Measurements from ENCODE around the gene EPM2A.

The EPM2A gene

GRCh38 chr6:145728444-145729385 lies 6.6 kb downstream of the EPM2A start:
- H3K27ac ChIP-seq (ENCODE audit: low read length), result no peak overlapping the region

GRCh38 chr6:145727817-145728388 lies 7.4 kb downstream of the EPM2A start:
- H3K27ac ChIP-seq (ENCODE audit: low read length), result no peak overlapping the region
- no peaks in the 10 kb centered on the region for H3K9me3 ChIP-seq (ENCODE audit: control insufficient read depth, low read depth, low read length)
- no peaks in the 10 kb centered on the region for H3K36me3 ChIP-seq (ENCODE audit: control insufficient read depth, low read depth, low read length)
- H3K4me1 ChIP-seq (ENCODE audit: control insufficient read depth, low read depth, low read length), result no peaks in the 10 kb centered on the region
- H3K4me3 ChIP-seq (ENCODE audit: low read length), result no peak overlapping the region
- H3K27me3 ChIP-seq (ENCODE audit: control insufficient read depth, insufficient read depth, low read length), result no peaks in the 10 kb centered on the region
- H3K9ac ChIP-seq (ENCODE audit: low read length), result no peak overlapping the region

More at GRCh38 chr6:145728444-145729385, 6.6 kb downstream of the EPM2A start:
- Histone ChIP-seq H3K36me3 (ENCODE audit: control insufficient read depth, low read depth, low read length) (no peaks in the 10 kb centered on the region), H3K9me3 (ENCODE audit: control insufficient read depth, low read depth, low read length) (no peaks in the 10 kb centered on the region), H3K9ac (ENCODE audit: low read length) (no peak overlapping the region), H3K4me3 (ENCODE audit: low read length) (no peak overlapping the region), H3K27me3 (ENCODE audit: control insufficient read depth, insufficient read depth, low read length) (no peaks in the 10 kb centered on the region), H3K4me1 (ENCODE audit: control insufficient read depth, low read depth, low read length) (peaks cover 2% of the 10 kb centered on the region)

- Histone ChIP-seq H3K36me3 (ENCODE audit: control insufficient read depth, low read depth, low read length) (no peaks in the 10 kb centered on the region), H3K27me3 (ENCODE audit: control insufficient read depth, insufficient read depth, low read length) (no peaks in the 10 kb centered on the region), H3K9me3 (ENCODE audit: control insufficient read depth, low read depth, low read length) (no peaks in the 10 kb centered on the region), H3K4me1 (ENCODE audit: control insufficient read depth, low read depth, low read length) (no peaks in the 10 kb centered on the region), H3K4me3 (ENCODE audit: low read length) (no peak overlapping the region), H3K27ac (ENCODE audit: low read length) (no peak overlapping the region), H3K9ac (ENCODE audit: low read length) (no peak overlapping the region)
Measured at GRCh38 chr6:145725570-145725969, 9.8 kb downstream of the EPM2A start.

- no peaks in the 10 kb centered on the region for H3K36me3 ChIP-seq (ENCODE audit: control insufficient read depth, low read depth, low read length)
- no peaks in the 10 kb centered on the region for H3K9me3 ChIP-seq (ENCODE audit: control insufficient read depth, low read depth, low read length)
- no peaks in the 10 kb centered on the region for H3K4me1 ChIP-seq (ENCODE audit: control insufficient read depth, low read depth, low read length)
- no peak overlapping the region for H3K9ac ChIP-seq (ENCODE audit: low read length)
- no peak overlapping the region for H3K4me3 ChIP-seq (ENCODE audit: low read length)
- H3K27me3 ChIP-seq (ENCODE audit: control insufficient read depth, insufficient read depth, low read length), result no peaks in the 10 kb centered on the region
- no peak overlapping the region for H3K27ac ChIP-seq (ENCODE audit: low read length)
Measured at GRCh38 chr6:145723646-145724045, 11.7 kb downstream of the EPM2A start.

DNA sequence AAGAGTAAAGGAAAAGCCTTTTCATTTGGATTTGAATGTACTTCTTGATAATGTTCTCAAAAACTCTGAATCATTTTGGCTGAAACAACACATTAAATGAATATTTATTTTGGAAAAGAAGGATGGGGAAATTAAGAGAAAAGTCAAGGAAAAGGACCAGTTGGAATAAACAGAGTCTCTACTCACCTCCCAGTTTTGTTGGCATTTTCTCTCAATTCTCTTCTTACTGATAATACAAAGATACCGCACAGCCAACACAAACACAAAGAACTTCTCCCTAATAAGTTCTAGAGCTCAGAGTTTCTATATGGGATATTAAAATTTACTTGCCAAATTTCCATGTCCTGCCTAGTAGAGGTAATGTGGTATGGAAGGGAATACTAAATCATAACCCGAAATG lies 13.1 kb downstream of the EPM2A start:
- no peaks in the 10 kb centered on the region for H3K36me3 ChIP-seq (ENCODE audit: control insufficient read depth, low read depth, low read length)

DNA sequence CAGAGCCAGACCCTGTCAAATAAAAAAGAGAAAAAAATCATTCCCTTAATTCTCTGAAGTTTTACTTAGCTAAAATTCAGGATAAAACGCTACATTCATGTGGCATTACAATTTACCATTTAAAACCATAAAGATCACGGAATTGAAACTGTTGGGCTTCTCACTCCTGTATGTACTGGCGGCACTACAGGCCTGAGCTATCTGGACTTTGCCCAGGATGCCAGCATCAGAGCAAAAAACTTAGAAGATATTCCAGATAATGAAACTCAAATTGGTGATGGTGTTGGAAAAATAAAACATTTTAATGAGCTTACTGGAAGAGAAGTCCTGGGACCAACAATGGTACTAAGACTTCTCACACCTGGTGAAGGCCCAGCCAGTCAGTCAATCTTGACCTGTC lies 14.2 kb downstream of the EPM2A start:
- no peak overlapping the region for H3K9ac ChIP-seq (ENCODE audit: low read length)
- H3K27ac ChIP-seq (ENCODE audit: low read length), result no peak overlapping the region
- no peaks in the 10 kb centered on the region for H3K36me3 ChIP-seq (ENCODE audit: control insufficient read depth, low read depth, low read length)
- H3K4me1 ChIP-seq (ENCODE audit: control insufficient read depth, low read depth, low read length), result no peaks in the 10 kb centered on the region
- no peaks in the 10 kb centered on the region for H3K27me3 ChIP-seq (ENCODE audit: control insufficient read depth, insufficient read depth, low read length)
- H3K9me3 ChIP-seq (ENCODE audit: control insufficient read depth, low read depth, low read length), result no peaks in the 10 kb centered on the region
- H3K4me3 ChIP-seq (ENCODE audit: low read length), result no peak overlapping the region

More for the DNA sequence above, 13.1 kb downstream of the EPM2A start:
- Histone ChIP-seq H3K9me3 (ENCODE audit: control insufficient read depth, low read depth, low read length) (no peaks in the 10 kb centered on the region), H3K27me3 (ENCODE audit: control insufficient read depth, insufficient read depth, low read length) (no peaks in the 10 kb centered on the region), H3K4me1 (ENCODE audit: control insufficient read depth, low read depth, low read length) (no peaks in the 10 kb centered on the region), H3K9ac (ENCODE audit: low read length) (no peak overlapping the region), H3K27ac (ENCODE audit: low read length) (no peak overlapping the region), H3K4me3 (ENCODE audit: low read length) (no peak overlapping the region)

GRCh38 chr6:145715426-145715825 lies 19.9 kb downstream of the EPM2A start:
- no peaks in the 10 kb centered on the region for H3K4me1 ChIP-seq (ENCODE audit: control insufficient read depth, low read depth, low read length)
- H3K27ac ChIP-seq (ENCODE audit: low read length), result no peak overlapping the region
- H3K27me3 ChIP-seq (ENCODE audit: control insufficient read depth, insufficient read depth, low read length), result no peaks in the 10 kb centered on the region
- no peak overlapping the region for H3K4me3 ChIP-seq (ENCODE audit: low read length)
- peaks cover 5% of the 10 kb centered on the region for H3K9me3 ChIP-seq (ENCODE audit: control insufficient read depth, low read depth, low read length)
- no peak overlapping the region for H3K9ac ChIP-seq (ENCODE audit: low read length)
- H3K36me3 ChIP-seq (ENCODE audit: control insufficient read depth, low read depth, low read length), result no peaks in the 10 kb centered on the region

DNA sequence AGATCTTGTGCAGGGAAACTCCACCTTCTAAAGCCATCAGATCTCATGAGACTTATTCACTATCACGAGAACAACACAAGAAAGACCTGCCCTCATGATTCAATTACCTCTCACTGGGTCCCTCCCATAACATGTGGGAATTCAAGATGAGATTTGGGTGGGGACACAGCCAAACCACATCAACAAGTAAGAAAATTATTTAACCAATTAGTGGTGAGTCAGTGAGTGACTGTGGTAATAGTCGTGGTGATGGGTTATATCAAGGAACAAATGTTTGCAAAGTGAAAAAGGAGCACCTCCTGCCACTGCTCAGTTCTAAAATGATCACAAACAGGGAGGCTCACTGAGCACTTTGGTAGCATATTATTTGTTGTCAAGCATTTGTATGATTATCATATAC lies 20.6 kb downstream of the EPM2A start:
- no peak overlapping the region for H3K9ac ChIP-seq (ENCODE audit: low read length)
- H3K4me1 ChIP-seq (ENCODE audit: control insufficient read depth, low read depth, low read length), result no peaks in the 10 kb centered on the region
- H3K9me3 ChIP-seq (ENCODE audit: control insufficient read depth, low read depth, low read length), result peaks cover 5% of the 10 kb centered on the region
- no peak overlapping the region for H3K27ac ChIP-seq (ENCODE audit: low read length)
- H3K36me3 ChIP-seq (ENCODE audit: control insufficient read depth, low read depth, low read length), result no peaks in the 10 kb centered on the region
- H3K27me3 ChIP-seq (ENCODE audit: control insufficient read depth, insufficient read depth, low read length), result no peaks in the 10 kb centered on the region
- H3K4me3 ChIP-seq (ENCODE audit: low read length), result no peak overlapping the region

DNA sequence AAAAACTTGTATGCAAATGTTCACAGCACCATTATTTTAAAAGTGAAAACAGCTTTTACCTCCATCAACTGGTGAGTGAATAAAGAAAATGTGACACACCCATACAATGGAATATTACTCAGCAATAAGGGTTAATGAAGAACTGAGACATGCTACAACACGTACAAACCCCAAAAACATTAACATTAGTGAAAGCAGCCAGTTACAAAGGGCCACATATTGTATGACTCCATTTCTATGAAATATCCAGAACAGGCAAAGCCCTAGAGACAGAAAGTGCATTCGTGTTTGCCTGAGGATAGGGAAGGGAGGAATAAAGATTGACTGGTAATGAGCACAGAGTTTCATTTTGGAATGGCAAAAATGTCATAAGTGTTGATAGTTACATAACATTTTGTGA lies 21.5 kb downstream of the EPM2A start:
- Histone ChIP-seq H3K4me1 (ENCODE audit: control insufficient read depth, low read depth, low read length) (no peaks in the 10 kb centered on the region), H3K27me3 (ENCODE audit: control insufficient read depth, insufficient read depth, low read length) (no peaks in the 10 kb centered on the region), H3K27ac (ENCODE audit: low read length) (no peak overlapping the region), H3K9ac (ENCODE audit: low read length) (no peak overlapping the region), H3K4me3 (ENCODE audit: low read length) (no peak overlapping the region), H3K9me3 (ENCODE audit: control insufficient read depth, low read depth, low read length) (peaks cover 5% of the 10 kb centered on the region), H3K36me3 (ENCODE audit: control insufficient read depth, low read depth, low read length) (no peaks in the 10 kb centered on the region)

GRCh38 chr6:145711372-145711771 lies 23.9 kb downstream of the EPM2A start:
- Histone ChIP-seq H3K36me3 (ENCODE audit: control insufficient read depth, low read depth, low read length) (no peaks in the 10 kb centered on the region), H3K27me3 (ENCODE audit: control insufficient read depth, insufficient read depth, low read length) (no peaks in the 10 kb centered on the region), H3K27ac (ENCODE audit: low read length) (no peak overlapping the region), H3K4me1 (ENCODE audit: control insufficient read depth, low read depth, low read length) (no peaks in the 10 kb centered on the region), H3K9me3 (ENCODE audit: control insufficient read depth, low read depth, low read length) (peaks cover 5% of the 10 kb centered on the region), H3K4me3 (ENCODE audit: low read length) (no peak overlapping the region), H3K9ac (ENCODE audit: low read length) (no peak overlapping the region)

GRCh38 chr6:145707397-145707796 lies 27.9 kb downstream of the EPM2A start:
- H3K9ac ChIP-seq (ENCODE audit: low read length), result no peak overlapping the region
- H3K27me3 ChIP-seq (ENCODE audit: control insufficient read depth, insufficient read depth, low read length), result no peaks in the 10 kb centered on the region
- H3K4me3 ChIP-seq (ENCODE audit: low read length), result no peak overlapping the region
- H3K27ac ChIP-seq (ENCODE audit: low read length), result no peak overlapping the region
- no peaks in the 10 kb centered on the region for H3K4me1 ChIP-seq (ENCODE audit: control insufficient read depth, low read depth, low read length)
- H3K36me3 ChIP-seq (ENCODE audit: control insufficient read depth, low read depth, low read length), result no peaks in the 10 kb centered on the region
- no peaks in the 10 kb centered on the region for H3K9me3 ChIP-seq (ENCODE audit: control insufficient read depth, low read depth, low read length)

- no peaks in the 10 kb centered on the region for H3K27me3 ChIP-seq (ENCODE audit: control insufficient read depth, insufficient read depth, low read length)
- no peak overlapping the region for H3K27ac ChIP-seq (ENCODE audit: low read length)
- no peaks in the 10 kb centered on the region for H3K9me3 ChIP-seq (ENCODE audit: control insufficient read depth, low read depth, low read length)
- H3K4me3 ChIP-seq (ENCODE audit: low read length), result no peak overlapping the region
- no peaks in the 10 kb centered on the region for H3K36me3 ChIP-seq (ENCODE audit: control insufficient read depth, low read depth, low read length)
- H3K4me1 ChIP-seq (ENCODE audit: control insufficient read depth, low read depth, low read length), result no peaks in the 10 kb centered on the region
- H3K9ac ChIP-seq (ENCODE audit: low read length), result no peak overlapping the region
Measured at GRCh38 chr6:145705561-145705960, 29.8 kb downstream of the EPM2A start.
